Measurements from ENCODE around the gene WARS2. TPM values are rescaled to one million over a fixed set of nuclear protein-coding genes. Genes with fewer than 3 reads are reported as not detected.

The WARS2 gene
- total RNA-seq, 1 donor from 2014 or later = 11.9 TPM

DNA sequence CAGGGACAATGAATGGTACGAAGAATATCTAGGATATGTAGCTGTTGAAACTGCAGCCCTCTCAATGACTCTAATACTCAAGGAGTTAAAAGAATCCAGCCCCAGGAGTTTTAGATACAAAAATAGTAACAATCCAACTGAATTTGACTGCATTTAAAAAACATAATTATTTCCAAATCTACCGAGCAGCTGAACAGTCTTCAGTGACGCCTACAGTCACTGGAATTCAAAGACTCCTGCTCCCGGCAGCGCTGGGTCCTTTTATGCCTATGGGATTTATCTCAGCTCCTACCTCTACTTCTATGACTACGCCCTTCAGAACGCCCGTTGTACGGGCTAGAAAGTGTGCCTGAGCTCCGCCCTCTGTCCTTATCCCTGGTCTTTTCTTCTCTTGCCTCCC lies 55.7 kb downstream of the WARS2 start:
- peak overlapping the region in 1 of 2 donors; percentile 35 for H3K4me3 ChIP-seq
- intact Hi-C loops (cut with DNase I) = no loop called here
- H3K27ac ChIP-seq = peak overlapping the region in 1 of 2 donors; percentile 26
- TF ChIP-seq, protein P1, sequence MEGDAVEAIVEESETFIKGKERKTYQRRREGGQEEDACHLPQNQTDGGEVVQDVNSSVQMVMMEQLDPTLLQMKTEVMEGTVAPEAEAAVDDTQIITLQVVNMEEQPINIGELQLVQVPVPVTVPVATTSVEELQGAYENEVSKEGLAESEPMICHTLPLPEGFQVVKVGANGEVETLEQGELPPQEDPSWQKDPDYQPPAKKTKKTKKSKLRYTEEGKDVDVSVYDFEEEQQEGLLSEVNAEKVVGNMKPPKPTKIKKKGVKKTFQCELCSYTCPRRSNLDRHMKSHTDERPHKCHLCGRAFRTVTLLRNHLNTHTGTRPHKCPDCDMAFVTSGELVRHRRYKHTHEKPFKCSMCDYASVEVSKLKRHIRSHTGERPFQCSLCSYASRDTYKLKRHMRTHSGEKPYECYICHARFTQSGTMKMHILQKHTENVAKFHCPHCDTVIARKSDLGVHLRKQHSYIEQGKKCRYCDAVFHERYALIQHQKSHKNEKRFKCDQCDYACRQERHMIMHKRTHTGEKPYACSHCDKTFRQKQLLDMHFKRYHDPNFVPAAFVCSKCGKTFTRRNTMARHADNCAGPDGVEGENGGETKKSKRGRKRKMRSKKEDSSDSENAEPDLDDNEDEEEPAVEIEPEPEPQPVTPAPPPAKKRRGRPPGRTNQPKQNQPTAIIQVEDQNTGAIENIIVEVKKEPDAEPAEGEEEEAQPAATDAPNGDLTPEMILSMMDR (IDR thresholded peaks at IDR 0.05) = no peak
- no peaks in the 10 kb centered on the region for H3K27me3 ChIP-seq
- H3K9me3 ChIP-seq = no peaks in the 10 kb centered on the region
- H3K36me3 ChIP-seq = no peaks in the 10 kb centered on the region
- H3K4me1 ChIP-seq = peaks cover 0 to 7% of the 10 kb centered on the region in 2 donors
- DNase-seq (ENCODE audit: low spot score in 2 of 2) = no peak

DNA sequence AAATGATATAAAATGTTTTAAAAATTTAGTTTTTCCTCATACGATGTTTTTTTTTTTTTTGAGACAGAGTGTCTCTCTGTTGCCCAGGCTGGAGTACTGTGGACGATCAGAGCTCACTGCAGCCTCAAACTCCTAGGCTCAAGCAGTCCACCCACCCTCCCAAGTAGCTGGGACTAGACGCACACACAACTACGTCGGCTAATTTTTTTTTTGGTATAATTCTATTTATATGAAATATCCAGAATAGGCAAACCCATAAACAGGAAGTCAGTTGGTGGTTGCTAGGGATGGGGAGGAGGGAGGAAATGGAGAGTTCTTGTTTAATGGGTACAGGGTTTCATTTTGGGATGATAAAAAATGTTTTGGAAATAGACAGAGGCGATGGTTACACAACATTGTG lies 56.5 kb downstream of the WARS2 start:
- Histone ChIP-seq H3K27ac (no peak overlapping the region), H3K27me3 (no peaks in the 10 kb centered on the region), H3K4me1 (peaks cover 0 to 12% of the 10 kb centered on the region in 2 donors), H3K36me3 (no peaks in the 10 kb centered on the region), H3K4me3 (no peak overlapping the region), H3K9me3 (no peaks in the 10 kb centered on the region)
- TF ChIP-seq, protein P1 (IDR thresholded peaks at IDR 0.05) = no peak
- intact Hi-C loops (cut with DNase I) = no loop called here
- DNase-seq (ENCODE audit: low spot score in 2 of 2) = no peak

DNA sequence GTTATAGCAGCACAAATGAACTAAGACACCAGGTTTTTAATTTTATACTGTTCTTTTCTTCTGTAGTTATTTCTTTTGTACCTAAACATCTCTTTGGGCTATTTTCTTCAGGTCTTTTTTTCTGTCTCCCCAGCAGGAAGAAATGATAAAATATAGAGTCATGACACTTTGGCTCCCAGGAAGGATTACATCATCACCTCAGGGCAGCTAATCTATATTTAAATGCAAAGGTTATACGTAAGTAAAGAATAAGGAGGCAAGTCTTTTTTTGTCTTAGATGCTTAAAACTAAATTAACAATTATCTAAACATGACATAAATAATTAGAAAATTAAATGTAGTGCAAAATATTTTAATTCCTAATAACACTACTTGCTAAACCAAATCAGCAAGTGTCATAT lies 57.0 kb downstream of the WARS2 start:
- intact Hi-C loops (cut with DNase I) = no loop called here
- peaks cover 0 to 12% of the 10 kb centered on the region in 2 donors for H3K4me1 ChIP-seq
- H3K4me3 ChIP-seq = no peak overlapping the region
- H3K27me3 ChIP-seq = no peaks in the 10 kb centered on the region
- TF ChIP-seq, protein P1 (IDR thresholded peaks at IDR 0.05) = no peak
- no peak overlapping the region for H3K27ac ChIP-seq
- H3K36me3 ChIP-seq = no peaks in the 10 kb centered on the region
- H3K9me3 ChIP-seq = no peaks in the 10 kb centered on the region
- no peak for DNase-seq (ENCODE audit: low spot score in 2 of 2)

DNA sequence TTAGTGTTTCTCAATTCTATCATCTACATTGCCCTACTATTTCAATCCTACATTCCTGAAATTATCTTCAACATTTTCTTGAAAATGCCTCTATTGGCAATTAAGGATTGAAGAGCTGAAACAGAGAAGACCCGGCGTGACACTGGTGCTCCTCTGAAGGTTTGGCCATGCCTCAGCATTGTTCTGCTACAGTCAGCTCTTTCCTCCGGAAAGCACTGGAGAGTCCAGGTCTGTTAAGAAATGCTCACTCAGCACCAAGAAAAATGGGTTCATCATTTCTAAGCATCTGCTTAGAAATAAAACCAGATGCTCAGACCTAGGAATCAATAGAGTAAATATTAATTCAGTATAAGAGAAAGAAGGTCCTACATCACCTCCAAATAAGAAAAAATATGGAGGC lies 58.8 kb downstream of the WARS2 start:
- no peak for DNase-seq (ENCODE audit: low spot score in 2 of 2)
- no peak overlapping the region for H3K27ac ChIP-seq
- intact Hi-C loops (cut with DNase I) = no loop called here

DNA sequence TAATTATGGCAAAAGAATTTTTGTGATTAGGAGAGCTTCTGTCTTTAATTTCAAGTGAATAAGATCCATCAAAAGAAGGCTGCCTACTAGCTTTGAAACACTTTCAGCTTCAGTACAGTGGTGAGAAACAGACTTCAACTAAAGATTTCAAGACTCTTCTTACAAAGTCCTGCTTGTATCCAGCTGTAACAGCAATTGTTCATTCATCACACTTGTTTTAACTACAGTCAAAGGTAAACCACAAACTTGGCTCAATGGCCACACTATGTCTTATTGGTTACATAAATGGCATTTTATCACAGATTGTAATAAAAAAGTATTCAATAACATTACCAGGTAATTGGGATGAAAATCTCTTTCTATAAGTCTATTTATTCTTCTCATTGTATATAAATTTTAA lies 59.2 kb downstream of the WARS2 start:
- no peak for DNase-seq (ENCODE audit: low spot score in 2 of 2)
- intact Hi-C loops (cut with DNase I) = no loop called here
- Histone ChIP-seq H3K9me3 (no peaks in the 10 kb centered on the region), H3K27ac (peak overlapping the region in 1 of 2 donors; percentile 68), H3K4me1 (peaks cover 0 to 8% of the 10 kb centered on the region in 2 donors), H3K36me3 (no peaks in the 10 kb centered on the region), H3K27me3 (no peaks in the 10 kb centered on the region), H3K4me3 (no peak overlapping the region)
- TF ChIP-seq, protein P1 (IDR thresholded peaks at IDR 0.05) = no peak

More for the DNA sequence above, 58.8 kb downstream of the WARS2 start:
- Histone ChIP-seq H3K36me3 (no peaks in the 10 kb centered on the region), H3K4me3 (no peak overlapping the region), H3K9me3 (no peaks in the 10 kb centered on the region), H3K27me3 (no peaks in the 10 kb centered on the region), H3K4me1 (peaks cover 0 to 8% of the 10 kb centered on the region in 2 donors)
- TF ChIP-seq, protein P1 (IDR thresholded peaks at IDR 0.05) = no peak

DNA sequence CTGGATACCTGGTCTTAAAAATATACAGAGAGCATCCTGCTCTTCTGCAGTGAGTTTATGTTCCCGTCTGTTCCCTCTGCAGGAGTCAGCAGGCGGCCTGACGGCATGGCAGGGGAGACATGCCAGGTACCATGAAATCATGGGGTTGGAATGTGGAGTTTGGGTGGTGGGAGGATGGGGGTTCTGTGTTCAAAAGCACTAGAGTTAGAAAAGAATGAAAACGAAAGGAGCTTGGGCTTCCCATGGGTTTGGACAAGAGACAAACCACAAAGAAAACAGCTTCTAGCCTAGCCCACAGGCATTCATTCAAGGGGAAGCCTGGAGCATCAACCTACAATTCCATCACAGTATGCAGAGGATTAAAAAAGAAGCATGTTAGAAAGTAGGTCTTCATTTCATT lies 59.9 kb downstream of the WARS2 start:
- intact Hi-C loops (cut with DNase I) = no loop called here
- Histone ChIP-seq H3K4me1 (peaks cover 0 to 8% of the 10 kb centered on the region in 2 donors), H3K9me3 (no peaks in the 10 kb centered on the region), H3K36me3 (no peaks in the 10 kb centered on the region), H3K4me3 (peak overlapping the region in 1 of 2 donors; percentile 43), H3K27me3 (no peaks in the 10 kb centered on the region), H3K27ac (peak overlapping the region; percentile 52 to 68)
- DNase-seq (ENCODE audit: low spot score in 2 of 2) = peak in 1 of 2 donors; percentile 70
- TF ChIP-seq, protein P1 (IDR thresholded peaks at IDR 0.05) = no peak
